Subcutaneous adipose tissue (tissue), 4 donors: ENCODE data around the gene EFNA4. TPM values are rescaled to one million over a fixed set of nuclear protein-coding genes. Genes with fewer than 3 reads are reported as not detected.

Experiments
- CTCF ChIP-seq: fragments of 450-650 bp; IDR thresholded peaks from one replicate; pipeline ENCODE4 v1.5.1; 2016; ENCODE audit warnings: low read depth, mild to moderate bottlenecking, control low read depth, antibody characterized with exemption, moderate library complexity
- total RNA-seq, 4 donors: library from RNA; depleted of rRNA; stranded (reverse); fragments of >200 nt; gene quantifications; one replicate each; pipeline ENCODE4 v1.1.0, GENCODE V29; 2016

The EFNA4 gene
- total RNA-seq, 4 donors from 2014 or later = 2.8 to 5.3 (median 3.7) TPM

GRCh38 chr1:155026588-155026987, 37.0 kb upstream of the EFNA4 start:
- TF ChIP-seq CTCF = no peak

DNA sequence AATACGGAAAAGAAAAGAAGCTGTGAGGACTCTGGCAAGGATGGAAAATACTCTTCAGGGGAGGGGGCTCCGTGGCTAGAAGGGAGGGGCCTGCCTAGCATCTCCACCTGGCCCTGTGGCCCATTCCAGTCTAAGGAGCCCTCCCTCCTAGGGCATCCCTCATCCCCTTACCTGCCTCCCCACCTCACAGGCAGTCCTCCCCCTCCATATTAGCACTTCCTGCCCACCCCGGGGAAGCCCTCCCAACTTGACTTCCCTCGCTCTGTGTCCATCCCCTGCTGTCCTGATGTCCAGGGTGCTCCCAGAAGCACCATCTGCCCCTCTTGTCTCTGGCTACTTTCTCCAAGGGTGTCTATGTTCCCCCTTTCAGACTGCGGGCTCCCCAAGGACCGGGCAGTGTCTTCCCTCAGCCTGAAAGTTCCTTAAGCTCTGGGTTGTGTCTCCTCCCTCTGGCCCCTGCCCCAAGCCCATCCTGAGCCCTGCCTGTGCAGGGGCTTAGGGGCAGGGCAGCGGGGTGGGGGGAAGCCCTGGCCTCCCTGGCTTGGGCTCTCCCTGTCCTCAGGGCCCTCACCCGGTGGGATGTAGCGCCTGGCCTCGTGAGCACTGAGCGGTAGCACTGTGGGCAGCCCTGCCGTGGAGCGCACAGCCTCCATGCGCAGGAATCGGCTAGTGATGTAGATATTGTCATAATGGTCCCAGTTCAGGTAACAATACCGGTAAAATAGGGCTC, 33.9 kb upstream of the EFNA4 start:
- TF ChIP-seq CTCF = no peak

GRCh38 chr1:155030243-155030795, 33.2 kb upstream of the EFNA4 start:
- no peak for TF ChIP-seq CTCF

- no peak for TF ChIP-seq CTCF
Observed at GRCh38 chr1:155030899-155031298, 32.6 kb upstream of the EFNA4 start.

- no peak for TF ChIP-seq CTCF
Observed at GRCh38 chr1:155032886-155033285, 30.7 kb upstream of the EFNA4 start.

DNA sequence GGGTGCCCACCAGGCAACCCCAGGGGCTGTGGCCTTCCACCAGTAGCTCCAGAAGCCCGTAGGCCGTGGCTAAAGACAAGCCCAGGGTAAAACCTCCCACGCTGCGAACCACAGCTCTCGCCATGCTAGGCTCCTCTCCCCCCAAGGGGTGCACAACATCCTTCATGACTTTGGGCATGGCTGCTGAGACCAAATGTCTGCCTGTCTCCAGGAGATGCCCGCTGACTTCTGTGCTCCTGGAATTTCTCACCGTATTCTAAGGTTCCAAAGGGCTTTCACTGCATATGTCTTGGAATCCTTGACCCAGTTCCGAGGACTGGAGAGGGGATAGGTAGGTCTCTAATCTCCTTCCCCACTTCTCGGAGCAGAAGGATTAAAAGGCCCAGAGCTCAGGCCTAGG, 30.0 kb upstream of the EFNA4 start, which contains the start of the genes DCST1 and DCST2:
TSS of gene DCST1 (plus strand) at position 301 of the 400 bp plus-strand sequence. CDS start 213 bp downstream, outside the sequence.
TSS of gene DCST2 (minus strand) at position 258 of the 400 bp plus-strand sequence. CDS start at position 178, 80 bp downstream.
- TF ChIP-seq CTCF = no peak

- TF ChIP-seq CTCF = no peak
Observed at GRCh38 chr1:155034318-155035208, 29.0 kb upstream of the EFNA4 start.
